Mucosa of stomach (tissue), 1 donor: Measurements from ENCODE around the gene NECAB2.

Source experiments
- H3K27me3 ChIP-seq: one replicate; pipeline ENCODE4 v1.7.0; 2013; ENCODE audit warnings: mild to moderate bottlenecking, low read length; ENCODE audit not compliant: control insufficient read depth, insufficient read depth
- H3K36me3 ChIP-seq: one replicate; pipeline ENCODE4 v1.7.0; 2013; ENCODE audit warnings: low read length; ENCODE audit not compliant: control insufficient read depth, insufficient read depth
- H3K4me1 ChIP-seq: one replicate; pipeline ENCODE4 v1.7.0; 2013; ENCODE audit warnings: mild to moderate bottlenecking, low read length; ENCODE audit not compliant: control insufficient read depth, insufficient read depth
- H3K4me3 ChIP-seq: one replicate; pipeline ENCODE4 v1.7.0; 2013; ENCODE audit warnings: low read length
- H3K9ac ChIP-seq: one replicate; pipeline ENCODE4 v1.7.0; 2013; ENCODE audit warnings: mild to moderate bottlenecking, low read length, moderate library complexity
- H3K9me3 ChIP-seq: one replicate; pipeline ENCODE4 v1.7.0; 2013; ENCODE audit warnings: mild to moderate bottlenecking, low read length, moderate library complexity; ENCODE audit not compliant: control insufficient read depth
- donor health status: Pancreatic carcinoma.

NECAB2 gene

DNA sequence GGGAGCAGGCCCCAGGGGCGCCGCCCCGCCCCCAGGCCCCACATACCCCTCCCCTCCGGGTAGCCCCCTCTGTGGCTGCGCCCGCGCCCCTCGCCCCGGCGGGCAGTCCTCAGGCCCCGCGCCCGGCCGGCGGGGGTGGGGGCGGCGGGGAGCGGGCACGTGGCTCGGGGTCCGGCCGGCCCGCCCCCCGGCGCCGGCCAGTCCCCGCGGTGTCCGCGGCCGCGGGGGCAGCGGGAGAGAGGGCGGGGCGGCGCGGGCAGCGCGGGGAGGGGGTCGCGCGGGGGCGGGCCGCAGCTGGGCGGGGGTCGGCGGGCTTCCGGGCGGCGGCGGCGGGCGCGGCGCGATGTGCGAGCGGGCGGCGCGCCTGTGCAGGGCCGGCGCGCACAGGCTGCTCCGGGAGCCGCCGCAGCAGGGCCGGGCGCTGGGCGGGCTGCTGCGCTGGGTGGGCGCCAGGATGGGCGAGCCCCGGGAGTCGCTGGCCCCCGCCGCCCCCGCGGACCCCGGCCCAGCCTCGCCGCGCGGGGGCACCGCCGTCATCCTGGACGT is 335 bp downstream of the NECAB2 start:
- H3K9ac ChIP-seq, result no peak overlapping the region
- no peak overlapping the region for H3K4me3 ChIP-seq
- no peaks in the 10 kb centered on the region for H3K4me1 ChIP-seq
- H3K9me3 ChIP-seq, result no peaks in the 10 kb centered on the region
- H3K36me3 ChIP-seq, result no peaks in the 10 kb centered on the region
- H3K27me3 ChIP-seq, result peaks cover 7% of the 10 kb centered on the region

DNA sequence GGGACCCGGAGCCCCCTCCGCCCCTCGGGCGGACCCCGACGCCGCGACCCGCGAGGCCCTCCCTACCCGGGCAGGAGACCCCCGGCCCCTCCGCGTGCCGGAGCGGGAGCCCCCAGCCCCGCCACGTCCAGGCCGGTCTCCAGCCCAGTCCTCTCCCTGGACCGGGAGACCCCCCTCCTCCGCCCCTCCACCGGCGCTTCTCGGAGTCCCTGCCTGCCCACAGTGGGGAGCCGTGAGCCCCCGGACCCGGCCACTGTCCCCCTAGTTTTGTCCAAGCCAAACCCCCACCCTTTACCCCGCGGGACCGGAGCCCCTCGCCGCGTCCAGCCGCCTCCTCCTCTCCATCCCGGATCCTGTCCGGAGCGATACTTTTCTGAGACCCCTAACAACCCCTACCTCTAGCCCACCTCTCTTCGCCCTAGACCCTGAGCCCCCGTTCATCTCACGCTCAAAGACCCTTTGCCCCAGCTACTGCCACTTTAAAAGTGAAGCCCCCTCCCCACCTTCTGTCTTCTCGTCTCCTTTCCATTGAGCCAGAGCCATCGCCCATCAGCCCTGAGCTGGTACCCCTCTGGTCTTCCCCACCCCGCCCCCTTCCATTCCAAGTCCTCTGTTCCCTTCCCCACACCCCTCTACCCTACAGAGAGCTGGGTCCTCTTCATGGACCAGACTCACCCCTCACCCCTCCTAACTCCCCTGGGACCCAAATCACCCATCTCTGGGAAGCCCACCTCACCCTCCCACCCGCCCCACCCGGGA is 1.0 kb downstream of the NECAB2 start:
- no peaks in the 10 kb centered on the region for H3K36me3 ChIP-seq
- H3K4me1 ChIP-seq, result no peaks in the 10 kb centered on the region
- H3K27me3 ChIP-seq, result peaks cover 7% of the 10 kb centered on the region
- H3K9ac ChIP-seq, result no peak overlapping the region
- H3K4me3 ChIP-seq, result no peak overlapping the region
- H3K9me3 ChIP-seq, result no peaks in the 10 kb centered on the region

- Histone ChIP-seq H3K36me3 (no peaks in the 10 kb centered on the region), H3K4me1 (no peaks in the 10 kb centered on the region), H3K4me3 (no peak overlapping the region), H3K9ac (no peak overlapping the region), H3K27me3 (peaks cover 7% of the 10 kb centered on the region), H3K9me3 (no peaks in the 10 kb centered on the region)
Observed at GRCh38 chr16:83969771-83970429, 1.9 kb downstream of the NECAB2 start.

DNA sequence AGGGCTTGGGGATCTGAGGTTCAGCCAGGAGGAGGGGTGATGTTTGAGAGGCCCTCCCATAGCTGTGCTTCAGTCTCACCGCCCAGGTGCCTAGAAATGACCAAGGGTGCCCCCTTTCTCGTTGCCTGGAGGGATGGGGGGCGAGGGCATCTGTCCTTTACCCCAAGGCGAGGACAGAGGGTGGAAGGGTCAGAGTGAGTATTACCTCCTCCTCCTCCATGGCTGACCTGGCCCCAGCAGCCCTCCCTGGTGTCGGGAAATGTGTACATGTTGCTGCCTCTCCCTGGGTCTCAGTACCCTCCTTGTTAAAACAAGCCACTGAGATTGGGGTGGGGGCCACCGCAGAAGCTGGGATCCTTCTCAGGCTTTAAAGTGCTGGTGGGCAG is 2.4 kb downstream of the NECAB2 start:
- Histone ChIP-seq H3K27me3 (peaks cover 7% of the 10 kb centered on the region), H3K36me3 (no peaks in the 10 kb centered on the region), H3K9me3 (no peaks in the 10 kb centered on the region), H3K9ac (no peak overlapping the region), H3K4me3 (no peak overlapping the region), H3K4me1 (no peaks in the 10 kb centered on the region)

DNA sequence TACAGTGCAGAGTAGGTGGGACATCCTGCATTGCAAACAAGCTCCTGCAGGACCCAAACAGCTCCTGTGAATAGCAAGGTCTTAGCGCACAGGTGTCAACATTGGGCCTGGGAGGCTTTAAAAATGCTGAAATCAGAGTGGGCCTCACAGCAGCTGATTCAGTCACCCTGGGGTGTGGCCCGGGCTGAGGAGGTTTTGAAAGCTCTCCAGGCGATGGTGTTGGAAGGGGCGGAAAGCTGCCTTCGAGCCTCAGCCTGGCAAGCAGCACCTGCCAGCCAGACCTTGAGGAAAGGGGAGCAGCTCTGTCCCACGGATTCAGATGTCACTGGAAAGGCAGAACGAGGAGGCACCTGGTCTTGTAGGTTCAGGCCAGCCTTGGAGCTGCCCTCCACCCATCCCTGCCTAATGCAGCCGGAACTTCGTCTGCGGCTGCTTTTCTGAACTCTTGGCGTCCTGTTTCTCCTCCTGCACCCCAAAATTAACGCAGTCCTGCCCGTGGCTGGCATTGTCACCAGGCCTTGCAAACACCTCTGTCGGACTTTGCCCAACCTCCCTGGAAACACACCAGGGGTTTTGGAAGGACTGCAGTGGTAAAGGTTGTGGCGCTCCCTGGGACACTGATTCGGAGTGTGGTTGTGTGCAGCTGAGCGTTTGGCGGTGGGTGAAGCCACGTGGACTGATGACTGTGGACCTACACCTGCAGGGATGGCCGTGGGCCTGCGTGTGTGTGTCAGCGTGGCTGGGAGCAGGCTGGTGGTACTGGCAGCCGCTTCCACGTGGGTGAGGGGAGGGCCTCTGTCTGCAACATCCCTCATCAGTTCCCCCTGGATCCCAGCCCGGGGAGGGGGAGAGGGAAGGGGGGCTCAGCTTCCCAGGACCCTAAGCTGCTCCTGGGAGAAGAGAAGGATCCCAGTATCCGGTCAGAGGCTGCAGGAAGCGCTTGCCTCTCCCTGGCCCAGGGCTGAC is 3.4 kb downstream of the NECAB2 start:
- H3K9ac ChIP-seq, result no peak overlapping the region
- no peaks in the 10 kb centered on the region for H3K4me1 ChIP-seq
- H3K4me3 ChIP-seq, result no peak overlapping the region
- H3K27me3 ChIP-seq, result peaks cover 7% of the 10 kb centered on the region
- H3K9me3 ChIP-seq, result no peaks in the 10 kb centered on the region
- no peaks in the 10 kb centered on the region for H3K36me3 ChIP-seq

DNA sequence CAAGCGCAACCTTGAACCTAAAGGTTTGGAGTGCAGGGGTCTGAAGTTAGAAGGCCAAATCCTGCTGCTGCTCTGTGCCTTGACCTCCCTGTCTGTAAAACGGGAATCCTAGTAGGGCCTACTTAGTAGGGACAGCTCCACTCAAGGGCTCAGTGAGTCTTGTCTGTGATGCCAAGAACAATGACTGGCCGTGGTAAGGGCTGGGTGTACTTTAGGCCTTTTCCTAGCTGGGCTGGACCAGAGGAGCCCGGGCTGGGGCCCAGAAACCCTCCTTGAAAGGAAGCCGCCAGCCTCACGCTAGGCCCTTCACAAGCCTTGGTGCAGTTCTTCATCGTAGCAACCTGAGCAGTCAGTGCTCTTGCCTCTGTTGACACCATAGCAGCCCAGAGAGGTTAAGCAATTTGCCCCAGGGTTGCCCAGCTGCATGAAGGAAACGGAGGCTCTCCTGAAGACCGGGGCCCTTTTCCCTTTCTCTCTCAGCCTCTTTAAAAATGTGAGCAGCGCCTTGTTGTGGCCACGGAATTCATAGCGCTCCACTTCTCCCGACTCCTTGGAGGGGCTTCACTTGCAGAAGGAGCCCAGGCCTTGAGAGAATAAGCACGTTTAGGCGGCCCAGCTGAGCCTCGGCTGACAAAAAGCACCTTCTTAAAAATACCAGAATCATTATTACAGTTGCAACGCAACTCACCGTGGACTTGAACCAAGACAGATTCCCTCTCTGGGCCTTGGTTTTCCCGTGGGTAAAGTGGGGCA is 4.4 kb downstream of the NECAB2 start:
- no peak overlapping the region for H3K4me3 ChIP-seq
- H3K9ac ChIP-seq, result no peak overlapping the region
- peaks cover 7% of the 10 kb centered on the region for H3K27me3 ChIP-seq
- no peaks in the 10 kb centered on the region for H3K36me3 ChIP-seq
- H3K4me1 ChIP-seq, result no peaks in the 10 kb centered on the region
- H3K9me3 ChIP-seq, result no peaks in the 10 kb centered on the region

DNA sequence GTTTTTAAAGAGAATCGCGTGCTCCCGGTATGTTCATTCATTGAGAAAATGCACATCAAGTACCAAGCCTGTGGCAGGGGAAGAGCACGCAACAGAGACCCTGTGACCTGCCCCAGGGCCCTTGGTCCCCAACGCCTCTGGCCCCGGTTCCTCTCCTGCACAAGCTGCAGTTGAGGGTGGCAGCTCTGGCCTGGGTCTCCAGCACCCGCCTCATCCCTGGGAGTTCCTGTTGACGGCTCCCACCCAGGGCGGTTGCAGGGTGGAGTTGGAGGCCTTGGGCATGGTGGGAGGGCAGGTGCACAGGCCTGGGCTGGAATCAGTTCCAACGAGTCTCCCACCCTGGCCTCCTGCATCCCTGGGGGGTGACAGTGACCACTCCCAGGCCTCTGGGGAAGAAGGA is 5.0 kb downstream of the NECAB2 start:
- Histone ChIP-seq H3K36me3 (no peaks in the 10 kb centered on the region), H3K4me3 (no peak overlapping the region)

DNA sequence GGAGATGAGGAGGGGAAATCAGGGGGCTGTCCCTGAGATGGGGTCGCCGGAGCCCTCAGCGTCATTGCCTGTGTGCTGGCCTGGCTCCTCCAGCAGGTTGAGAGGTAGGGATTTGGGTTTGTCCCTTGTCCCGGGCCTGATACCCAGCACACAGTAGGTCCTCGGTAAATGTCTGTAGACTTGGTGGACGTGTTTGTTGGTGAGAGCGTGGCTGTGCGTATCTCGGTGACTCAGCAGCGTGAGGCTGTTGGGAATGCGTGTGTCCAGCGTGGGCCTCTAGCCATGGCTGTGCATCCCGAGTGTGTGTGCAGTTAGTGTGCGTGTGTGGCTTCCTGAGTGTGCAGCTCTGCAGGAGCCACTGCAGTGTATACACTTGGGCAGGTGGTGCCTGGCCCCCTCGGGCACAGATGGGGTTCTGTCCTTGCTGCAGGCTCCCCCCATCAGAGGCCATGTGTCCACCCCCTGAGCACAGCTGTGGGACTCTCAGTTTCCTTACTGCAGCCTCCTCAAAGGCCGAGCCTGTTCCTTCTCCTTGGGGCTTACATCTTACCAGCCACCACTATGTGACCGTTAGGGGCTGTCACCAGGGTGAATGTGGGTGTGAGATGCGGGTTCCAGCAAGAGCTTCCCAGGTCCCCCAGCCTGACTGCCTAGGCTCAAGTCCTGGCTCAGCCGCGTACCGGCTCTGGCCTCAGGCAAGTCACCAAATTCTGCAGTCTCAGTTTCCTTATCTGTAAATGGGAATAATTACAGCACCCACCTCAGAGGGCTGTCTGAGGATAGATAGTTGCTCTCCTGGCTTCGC is 5.7 kb downstream of the NECAB2 start:
- Histone ChIP-seq H3K36me3 (no peaks in the 10 kb centered on the region), H3K27me3 (peaks cover 6% of the 10 kb centered on the region), H3K9me3 (no peaks in the 10 kb centered on the region), H3K4me3 (no peak overlapping the region), H3K9ac (no peak overlapping the region), H3K4me1 (no peaks in the 10 kb centered on the region)

More for the DNA sequence above, 5.0 kb downstream of the NECAB2 start:
- peaks cover 7% of the 10 kb centered on the region for H3K27me3 ChIP-seq
- no peak overlapping the region for H3K9ac ChIP-seq
- no peaks in the 10 kb centered on the region for H3K4me1 ChIP-seq
- H3K9me3 ChIP-seq, result no peaks in the 10 kb centered on the region

DNA sequence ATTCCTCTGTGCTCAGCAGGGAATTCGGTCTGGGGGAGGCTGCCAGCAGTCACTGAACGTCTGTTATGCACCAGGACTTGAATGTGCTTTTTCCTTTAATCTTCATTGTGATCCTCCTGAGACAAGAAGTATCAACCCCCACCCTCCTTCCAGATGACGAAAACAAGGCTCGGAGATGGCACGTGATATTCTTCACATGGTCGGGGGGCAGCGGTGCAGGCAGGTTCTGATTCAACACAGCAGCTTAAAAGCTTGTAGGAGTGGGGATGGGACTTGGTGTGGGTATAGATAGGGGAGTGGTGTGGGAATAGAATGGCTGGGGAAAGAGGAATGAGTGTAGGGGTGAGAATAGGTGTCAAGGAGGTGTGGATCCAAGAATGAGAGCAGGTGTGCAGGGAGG is 6.4 kb downstream of the NECAB2 start:
- H3K4me3 ChIP-seq, result no peak overlapping the region
- H3K27me3 ChIP-seq, result no peaks in the 10 kb centered on the region
- no peaks in the 10 kb centered on the region for H3K4me1 ChIP-seq
- H3K36me3 ChIP-seq, result no peaks in the 10 kb centered on the region
- H3K9ac ChIP-seq, result no peak overlapping the region
- H3K9me3 ChIP-seq, result no peaks in the 10 kb centered on the region

- Histone ChIP-seq H3K36me3 (no peaks in the 10 kb centered on the region), H3K9me3 (no peaks in the 10 kb centered on the region), H3K9ac (no peak overlapping the region), H3K4me1 (no peaks in the 10 kb centered on the region), H3K4me3 (no peak overlapping the region), H3K27me3 (no peaks in the 10 kb centered on the region)
Observed at GRCh38 chr16:83975590-83976260, 7.7 kb downstream of the NECAB2 start.
